Stimulated activated naive CD8-positive, alpha-beta T cell treated with anti-CD3 and anti-CD28 coated beads, Interleukin-15, amount 100 ng/mL, for 72 hours (primary cell): ENCODE measurements around the gene MGLL.

ENCODE experiments used
- ATAC-seq: fragments of 150-1000 bp; cut with Tn5 transposase; 2 replicates; pipeline ENCODE4 v1.10.0; 2021; ENCODE audit warnings: mild to moderate bottlenecking, moderate library complexity
- DNase-seq, 2 donors: peaks; one replicate each; pipeline ENCODE4 v3.0.0; 2021 to 2022
- H3K27ac Mint-ChIP-seq, 2 donors: one replicate each; pipeline ENCODE4 v1.8.0; 2022; ENCODE audit warnings: mild to moderate bottlenecking in 2 of 2, mixed read lengths in 2 of 2, moderate library complexity in 2 of 2
- H3K27me3 Mint-ChIP-seq: one replicate; pipeline ENCODE4 v1.8.0; 2022; ENCODE audit warnings: mixed read lengths
- H3K4me1 Mint-ChIP-seq: one replicate; pipeline ENCODE4 v1.8.0; 2022; ENCODE audit warnings: mild to moderate bottlenecking, mixed read lengths
- H3K4me3 Mint-ChIP-seq, 2 donors: one replicate each; pipeline ENCODE4 v1.8.0; 2022; ENCODE audit warnings: mild to moderate bottlenecking in 2 of 2, mixed read lengths in 2 of 2, moderate library complexity in 1 of 2
- H3K9me3 Mint-ChIP-seq, 2 donors: one replicate each; pipeline ENCODE4 v1.8.0; 2022; ENCODE audit warnings: mixed read lengths in 2 of 2

MGLL gene

GRCh38 chr3:127791221-127791913, 30.9 kb downstream of the MGLL start:
- Mint-ChIP-seq H3K27me3 (no peaks in the 10 kb centered on the region), H3K4me1 (peaks cover 11% of the 10 kb centered on the region), H3K4me3 (no peak overlapping the region), H3K9me3 (peaks cover 9% of the 10 kb centered on the region in 2 donors), H3K27ac (no peak overlapping the region)
- DNase-seq = peak; percentile 6 to 14
- ATAC-seq = peak; percentile 81

- Mint-ChIP-seq H3K27ac (peak overlapping the region in 1 of 2 donors; percentile 49), H3K4me3 (no peak overlapping the region), H3K9me3 (peaks cover 9% of the 10 kb centered on the region in 2 donors), H3K27me3 (peaks cover 4% of the 10 kb centered on the region), H3K4me1 (peaks cover 11% of the 10 kb centered on the region)
- ATAC-seq (peak; percentile 46), DNase-seq (no peak)
Observed at GRCh38 chr3:127790882-127791183, 31.5 kb downstream of the MGLL start.

- no peak for ATAC-seq
- H3K27ac Mint-ChIP-seq = peak overlapping the region in 1 of 2 donors; percentile 49
Observed at GRCh38 chr3:127789990-127790881, 32.1 kb downstream of the MGLL start.

GRCh38 chr3:127789051-127789450, 33.3 kb downstream of the MGLL start:
- Mint-ChIP-seq H3K27ac (no peak overlapping the region), H3K27me3 (peaks cover 17% of the 10 kb centered on the region), H3K9me3 (no peaks in the 10 kb centered on the region), H3K4me1 (peaks cover 11% of the 10 kb centered on the region), H3K4me3 (no peak overlapping the region)
- ATAC-seq (no peak), DNase-seq (no peak)

More at GRCh38 chr3:127789990-127790881, 32.1 kb downstream of the MGLL start:
- DNase-seq = no peak
- peaks cover 9% of the 10 kb centered on the region in 2 donors for H3K9me3 Mint-ChIP-seq
- H3K27me3 Mint-ChIP-seq = peaks cover 10% of the 10 kb centered on the region
- H3K4me3 Mint-ChIP-seq = no peak overlapping the region
- H3K4me1 Mint-ChIP-seq = peaks cover 11% of the 10 kb centered on the region

- H3K27me3 Mint-ChIP-seq = peaks cover 17% of the 10 kb centered on the region
- H3K4me1 Mint-ChIP-seq = peaks cover 11% of the 10 kb centered on the region
- no peak overlapping the region for H3K4me3 Mint-ChIP-seq
- no peaks in the 10 kb centered on the region for H3K9me3 Mint-ChIP-seq
- no peak for ATAC-seq
- no peak for DNase-seq
- peak overlapping the region in 1 of 2 donors; percentile 51 for H3K27ac Mint-ChIP-seq
Observed at GRCh38 chr3:127788451-127788909, 33.8 kb downstream of the MGLL start.

- H3K27ac Mint-ChIP-seq = no peak overlapping the region
- no peaks in the 10 kb centered on the region for H3K9me3 Mint-ChIP-seq
- ATAC-seq (no peak), DNase-seq (no peak)
- peaks cover 11% of the 10 kb centered on the region for H3K4me1 Mint-ChIP-seq
- H3K4me3 Mint-ChIP-seq = no peak overlapping the region
- peaks cover 17% of the 10 kb centered on the region for H3K27me3 Mint-ChIP-seq
Observed at GRCh38 chr3:127787571-127788365, 34.5 kb downstream of the MGLL start.

- ATAC-seq (no peak), DNase-seq (no peak)
- Mint-ChIP-seq H3K4me3 (no peak overlapping the region), H3K9me3 (no peaks in the 10 kb centered on the region), H3K27ac (no peak overlapping the region), H3K4me1 (peaks cover 11% of the 10 kb centered on the region), H3K27me3 (peaks cover 17% of the 10 kb centered on the region)
Observed at GRCh38 chr3:127787071-127787490, 35.2 kb downstream of the MGLL start.

- DNase-seq = no peak
- no peak for ATAC-seq
- Mint-ChIP-seq H3K27ac (no peak overlapping the region), H3K4me1 (peaks cover 8% of the 10 kb centered on the region), H3K9me3 (no peaks in the 10 kb centered on the region), H3K4me3 (no peak overlapping the region), H3K27me3 (peaks cover 17% of the 10 kb centered on the region)
Observed at GRCh38 chr3:127786353-127787070, 35.8 kb downstream of the MGLL start.

- no peaks in the 10 kb centered on the region for H3K9me3 Mint-ChIP-seq
- H3K27me3 Mint-ChIP-seq = peaks cover 17% of the 10 kb centered on the region
- H3K4me3 Mint-ChIP-seq = no peak overlapping the region
- DNase-seq = no peak
- H3K4me1 Mint-ChIP-seq = peaks cover under 1% of the 10 kb centered on the region
- H3K27ac Mint-ChIP-seq = no peak overlapping the region
- ATAC-seq = no peak
Observed at GRCh38 chr3:127785711-127786265, 36.5 kb downstream of the MGLL start.

- Mint-ChIP-seq H3K27ac (peak overlapping the region in 1 of 2 donors; percentile 30), H3K9me3 (no peaks in the 10 kb centered on the region), H3K4me1 (peaks cover 2% of the 10 kb centered on the region), H3K4me3 (no peak overlapping the region), H3K27me3 (peaks cover 17% of the 10 kb centered on the region)
- DNase-seq (no peak), ATAC-seq (no peak)
Observed at GRCh38 chr3:127784865-127785710, 37.2 kb downstream of the MGLL start.

- Mint-ChIP-seq H3K27me3 (peaks cover 17% of the 10 kb centered on the region), H3K9me3 (no peaks in the 10 kb centered on the region), H3K27ac (no peak overlapping the region), H3K4me3 (no peak overlapping the region), H3K4me1 (peaks cover 10% of the 10 kb centered on the region)
- DNase-seq (no peak), ATAC-seq (no peak)
Observed at GRCh38 chr3:127784283-127784682, 38.0 kb downstream of the MGLL start.

GRCh38 chr3:127783642-127784160, 38.6 kb downstream of the MGLL start:
- DNase-seq = no peak
- Mint-ChIP-seq H3K27me3 (peaks cover 17% of the 10 kb centered on the region), H3K27ac (no peak overlapping the region), H3K9me3 (no peaks in the 10 kb centered on the region), H3K4me3 (no peak overlapping the region), H3K4me1 (peaks cover 10% of the 10 kb centered on the region)
- ATAC-seq = no peak

- ATAC-seq (no peak), DNase-seq (no peak)
- Mint-ChIP-seq H3K4me1 (peaks cover 10% of the 10 kb centered on the region), H3K27me3 (peaks cover 17% of the 10 kb centered on the region), H3K9me3 (no peaks in the 10 kb centered on the region), H3K4me3 (no peak overlapping the region), H3K27ac (peak overlapping the region in 1 of 2 donors; percentile 42)
Observed at GRCh38 chr3:127783166-127783565, 39.1 kb downstream of the MGLL start.
